BLaER1 (cell line): ENCODE data around the gene DNAH10.

Experiments used
- H3K27ac ChIP-seq: shearing (Covaris generic); formaldehyde crosslinking; 2 replicates; pipeline ENCODE4 v1.8.1; 2022
- H3K27me3 ChIP-seq: shearing (Covaris generic); formaldehyde crosslinking; 2 replicates; pipeline ENCODE4 v1.8.1; 2022
- H3K36me3 ChIP-seq: shearing (Covaris generic); formaldehyde crosslinking; 2 replicates; pipeline ENCODE4 v1.8.1; 2022
- H3K4me1 ChIP-seq: shearing (Covaris generic); formaldehyde crosslinking; 2 replicates; pipeline ENCODE4 v1.8.1; 2022
- H3K4me2 ChIP-seq: shearing (Covaris generic); formaldehyde crosslinking; 2 replicates; pipeline ENCODE4 v1.8.1; 2022
- H3K4me3 ChIP-seq: shearing (Covaris generic); formaldehyde crosslinking; 2 replicates; pipeline ENCODE4 v1.8.1; 2022
- H3K9ac ChIP-seq: shearing (Covaris generic); formaldehyde crosslinking; 2 replicates; pipeline ENCODE4 v1.8.1; 2022
- H3K9me3 ChIP-seq: shearing (Covaris generic); formaldehyde crosslinking; 2 replicates; pipeline ENCODE4 v1.8.1; 2022
- H4K20me1 ChIP-seq: shearing (Covaris generic); formaldehyde crosslinking; 2 replicates; pipeline ENCODE4 v1.8.1; 2022
- Cebpa-rat ChIP-seq: shearing (Covaris generic); IDR thresholded peaks from 2 replicates; pipeline ENCODE4 v1.8.1; 2022

Gene DNAH10

DNA sequence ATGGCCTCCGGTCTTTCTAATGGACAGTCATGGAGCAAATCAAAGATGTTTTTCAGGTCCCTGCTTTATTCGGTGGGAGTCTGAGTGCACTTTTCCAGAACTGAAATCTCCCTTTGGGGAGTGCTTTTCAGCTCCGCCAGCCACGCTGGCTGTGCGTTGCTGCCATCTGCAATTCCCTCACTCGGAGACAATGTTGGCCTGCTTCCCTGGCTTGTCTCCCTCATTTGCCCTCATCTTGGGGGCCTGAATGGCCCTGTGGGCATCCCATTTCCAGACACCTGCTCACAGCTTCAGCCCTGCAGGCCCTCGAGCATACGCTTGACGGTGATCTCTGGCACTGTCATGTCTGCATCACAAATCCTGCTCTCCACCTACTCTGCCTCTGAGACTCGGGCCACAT is 106.7 kb downstream of the DNAH10 start:
- H4K20me1 ChIP-seq, result no peaks in the 10 kb centered on the region
- peaks cover 28% of the 10 kb centered on the region for H3K4me1 ChIP-seq
- H3K9me3 ChIP-seq, result no peaks in the 10 kb centered on the region
- H3K27me3 ChIP-seq, result no peaks in the 10 kb centered on the region
- TF ChIP-seq Cebpa-rat, result no peak
- H3K9ac ChIP-seq, result no peak overlapping the region
- H3K27ac ChIP-seq, result no peak overlapping the region
- no peak overlapping the region for H3K4me3 ChIP-seq
- no peak overlapping the region for H3K4me2 ChIP-seq
- no peaks in the 10 kb centered on the region for H3K36me3 ChIP-seq

DNA sequence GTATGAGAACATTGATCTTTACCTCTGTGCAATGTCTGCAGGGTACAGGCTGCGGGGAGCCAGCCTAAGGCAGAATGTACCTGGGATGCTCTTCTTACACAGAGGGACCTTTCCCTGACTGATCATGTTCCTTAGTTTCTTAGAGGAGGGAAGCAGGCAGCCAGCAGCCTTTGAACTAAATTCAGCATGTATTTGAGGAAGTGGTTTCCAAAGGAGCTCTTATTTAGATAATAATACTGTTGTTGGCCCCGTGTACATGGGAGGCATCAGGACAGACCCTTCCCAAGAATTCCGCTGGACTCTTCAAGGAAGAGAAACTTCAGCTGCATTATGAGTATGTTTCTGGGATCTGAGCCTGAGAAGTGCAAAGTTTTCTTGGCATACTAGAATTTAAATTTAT is 111.7 kb downstream of the DNAH10 start:
- no peaks in the 10 kb centered on the region for H3K9me3 ChIP-seq
- no peak overlapping the region for H3K4me3 ChIP-seq
- no peak overlapping the region for H3K9ac ChIP-seq
- H4K20me1 ChIP-seq, result no peaks in the 10 kb centered on the region
- TF ChIP-seq Cebpa-rat, result no peak
- H3K4me1 ChIP-seq, result peaks cover 31% of the 10 kb centered on the region
- no peak overlapping the region for H3K4me2 ChIP-seq
- no peak overlapping the region for H3K27ac ChIP-seq
- no peaks in the 10 kb centered on the region for H3K36me3 ChIP-seq
- no peaks in the 10 kb centered on the region for H3K27me3 ChIP-seq

- Histone ChIP-seq H3K36me3 (no peaks in the 10 kb centered on the region), H4K20me1 (no peaks in the 10 kb centered on the region), H3K4me1 (peaks cover 9% of the 10 kb centered on the region; the same call in 1 of the 2 replicates), H3K9ac (no peak overlapping the region), H3K4me3 (no peak overlapping the region), H3K4me2 (no peak overlapping the region), H3K9me3 (no peaks in the 10 kb centered on the region), H3K27ac (no peak overlapping the region), H3K27me3 (no peaks in the 10 kb centered on the region)
- no peak for TF ChIP-seq Cebpa-rat
These were observed 115.9 kb downstream of the DNAH10 start for GRCh38 chr12:123877968-123878367.

DNA sequence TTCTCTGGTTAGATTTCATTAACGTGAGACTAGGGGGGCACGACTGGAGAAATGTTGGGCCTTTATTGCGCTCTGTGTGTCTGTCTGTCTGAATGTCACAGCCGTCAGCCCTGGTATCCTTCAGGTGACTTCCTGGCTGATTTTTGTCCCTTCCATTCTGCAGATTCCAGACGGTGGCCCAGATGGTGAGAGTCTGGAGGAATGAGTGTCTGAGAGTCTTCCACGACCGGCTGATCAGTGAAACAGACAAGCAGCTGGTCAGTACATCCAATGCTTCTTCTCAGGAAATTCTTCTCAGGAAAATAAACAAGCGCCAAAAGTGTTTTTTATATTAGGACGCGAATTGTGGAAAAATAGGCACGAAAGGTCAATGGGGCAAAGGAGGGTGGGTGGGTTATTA is 117.0 kb downstream of the DNAH10 start:
- H3K4me1 ChIP-seq, result 0 out of 2 replicates have a peak, but pooled peaks cover under 1% of the 10 kb centered on the region
- H3K27ac ChIP-seq, result no peak overlapping the region
- H3K27me3 ChIP-seq, result no peaks in the 10 kb centered on the region
- TF ChIP-seq Cebpa-rat, result no peak
- no peak overlapping the region for H3K4me3 ChIP-seq
- no peaks in the 10 kb centered on the region for H3K36me3 ChIP-seq
- no peak overlapping the region for H3K9ac ChIP-seq
- H4K20me1 ChIP-seq, result no peaks in the 10 kb centered on the region
- no peak overlapping the region for H3K4me2 ChIP-seq
- no peaks in the 10 kb centered on the region for H3K9me3 ChIP-seq

DNA sequence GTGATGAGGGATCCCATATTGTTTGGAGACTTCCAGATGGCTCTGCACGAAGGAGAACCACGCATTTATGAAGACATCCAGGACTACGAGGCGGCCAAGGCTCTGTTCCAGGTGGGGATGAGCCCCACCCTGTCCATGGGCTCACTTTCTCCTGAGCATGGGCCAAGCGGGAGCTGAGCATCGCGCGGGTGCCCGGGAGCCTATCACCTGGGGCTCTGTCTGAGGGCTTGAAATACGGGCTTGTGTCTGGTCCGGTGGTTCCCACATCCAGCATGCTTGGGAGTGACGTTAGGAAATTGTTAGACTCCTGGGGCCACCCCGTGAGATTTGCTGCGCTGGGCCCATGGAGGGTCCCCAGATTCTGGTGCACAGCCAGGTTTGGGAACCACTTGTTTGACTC is 117.6 kb downstream of the DNAH10 start:
- Histone ChIP-seq H3K36me3 (no peaks in the 10 kb centered on the region), H3K4me2 (no peak overlapping the region)
- TF ChIP-seq Cebpa-rat, result no peak

GRCh38 chr12:123882161-123882705 is 120.1 kb downstream of the DNAH10 start:
- Histone ChIP-seq H3K4me1 (peaks cover 10% of the 10 kb centered on the region; the same call in 1 of the 2 replicates), H3K9ac (no peak overlapping the region), H3K27ac (no peak overlapping the region), H3K27me3 (no peaks in the 10 kb centered on the region), H3K9me3 (no peaks in the 10 kb centered on the region), H3K36me3 (no peaks in the 10 kb centered on the region), H3K4me3 (no peak overlapping the region), H4K20me1 (no peaks in the 10 kb centered on the region), H3K4me2 (no peak overlapping the region)
- TF ChIP-seq Cebpa-rat, result no peak

More for the DNA sequence above, 117.6 kb downstream of the DNAH10 start:
- no peaks in the 10 kb centered on the region for H4K20me1 ChIP-seq
- H3K9me3 ChIP-seq, result no peaks in the 10 kb centered on the region
- no peak overlapping the region for H3K27ac ChIP-seq
- H3K4me3 ChIP-seq, result no peak overlapping the region
- no peaks in the 10 kb centered on the region for H3K4me1 ChIP-seq
- H3K9ac ChIP-seq, result no peak overlapping the region
- no peaks in the 10 kb centered on the region for H3K27me3 ChIP-seq

- Histone ChIP-seq H3K27ac (no peak overlapping the region), H4K20me1 (no peaks in the 10 kb centered on the region), H3K9ac (no peak overlapping the region), H3K27me3 (no peaks in the 10 kb centered on the region), H3K4me1 (peaks cover 50% of the 10 kb centered on the region), H3K36me3 (no peaks in the 10 kb centered on the region), H3K9me3 (no peaks in the 10 kb centered on the region), H3K4me2 (no peak overlapping the region), H3K4me3 (no peak overlapping the region)
- TF ChIP-seq Cebpa-rat, result no peak
These were observed 124.2 kb downstream of the DNAH10 start for GRCh38 chr12:123886258-123886657.

DNA sequence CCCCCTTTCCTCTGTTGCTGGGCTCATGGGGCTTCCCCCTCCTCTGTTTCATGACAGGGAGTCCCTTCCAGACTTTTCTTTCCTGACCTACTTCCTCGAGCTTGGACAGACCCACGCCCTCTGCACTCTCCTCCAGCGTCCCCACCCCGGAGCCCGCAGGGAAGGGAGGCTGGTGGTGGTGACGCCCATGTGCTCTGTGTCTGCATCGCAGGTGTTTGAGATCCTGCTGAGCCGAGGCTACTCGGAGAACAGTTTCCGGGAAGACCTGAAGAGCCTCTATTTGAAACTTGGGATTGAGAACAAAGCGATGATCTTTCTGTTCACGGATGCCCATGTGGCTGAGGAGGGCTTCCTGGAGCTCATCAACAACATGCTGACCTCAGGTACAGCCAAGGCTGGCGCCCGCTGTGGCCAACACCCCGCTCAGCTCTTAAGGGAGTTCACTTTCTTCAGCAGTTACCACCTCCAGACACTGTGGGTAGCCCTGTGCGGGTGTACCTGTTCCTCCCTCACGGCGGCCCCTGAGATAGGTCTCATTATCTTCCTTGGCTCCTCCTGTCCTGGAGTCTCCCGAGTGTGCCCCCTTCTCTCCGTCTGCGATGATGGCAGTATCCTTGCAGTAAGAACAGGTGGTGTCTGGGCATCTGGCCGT is 125.0 kb downstream of the DNAH10 start:
- no peak overlapping the region; the same call in 1 of the 2 replicates for H3K27ac ChIP-seq
- H3K27me3 ChIP-seq, result no peaks in the 10 kb centered on the region
- H3K4me2 ChIP-seq, result no peak overlapping the region

DNA sequence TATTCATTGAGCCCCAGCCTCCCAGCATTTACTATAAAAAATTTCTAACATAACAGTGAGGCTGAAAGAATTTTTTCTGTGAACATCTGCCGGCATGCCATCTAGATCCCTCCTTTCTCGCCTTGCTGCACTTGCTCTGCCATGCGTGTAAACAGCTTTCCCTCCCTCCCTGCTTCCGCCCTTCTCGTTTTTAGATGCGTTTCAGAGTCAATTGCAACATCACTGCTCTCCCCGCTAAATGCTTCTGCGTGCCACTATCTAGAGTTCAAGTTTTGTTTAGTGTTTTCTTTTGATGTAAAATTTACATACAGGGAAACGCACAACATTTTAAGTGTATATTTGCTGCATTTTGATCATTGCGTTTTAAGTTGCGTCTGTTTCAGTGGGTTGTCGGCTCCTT is 126.9 kb downstream of the DNAH10 start:
- Histone ChIP-seq H3K9ac (peak overlapping the region; percentile 20; the same call in 1 of the 2 replicates), H3K36me3 (no peaks in the 10 kb centered on the region), H3K4me3 (peak overlapping the region; percentile 15; the same call in 1 of the 2 replicates), H3K27me3 (no peaks in the 10 kb centered on the region), H3K4me1 (peaks cover 65% of the 10 kb centered on the region), H3K4me2 (peak overlapping the region; percentile 72), H3K27ac (peak overlapping the region; percentile 64; the same call in 1 of the 2 replicates), H3K9me3 (no peaks in the 10 kb centered on the region), H4K20me1 (no peaks in the 10 kb centered on the region)
- peak; percentile 98 for TF ChIP-seq Cebpa-rat

More for the DNA sequence above, 125.0 kb downstream of the DNAH10 start:
- Histone ChIP-seq H3K4me3 (no peak overlapping the region), H3K9ac (no peak overlapping the region), H3K36me3 (no peaks in the 10 kb centered on the region), H3K9me3 (no peaks in the 10 kb centered on the region), H3K4me1 (peaks cover 58% of the 10 kb centered on the region), H4K20me1 (no peaks in the 10 kb centered on the region)
- TF ChIP-seq Cebpa-rat, result no peak

GRCh38 chr12:123889848-123890535 is 127.9 kb downstream of the DNAH10 start:
- H3K9me3 ChIP-seq, result no peaks in the 10 kb centered on the region
- H3K27me3 ChIP-seq, result no peaks in the 10 kb centered on the region
- no peaks in the 10 kb centered on the region for H3K36me3 ChIP-seq
- peak; percentile 47; the same call in 1 of the 2 replicates for TF ChIP-seq Cebpa-rat
- peak overlapping the region; percentile 64; the same call in 1 of the 2 replicates for H3K27ac ChIP-seq
- peak overlapping the region; percentile 72 for H3K4me2 ChIP-seq
- no peaks in the 10 kb centered on the region for H4K20me1 ChIP-seq
- 0 out of 2 replicates have a peak overlapping the region, but pooled peaks have one; percentile 15 for H3K4me3 ChIP-seq
- H3K9ac ChIP-seq, result peak overlapping the region; percentile 6; the same call in 1 of the 2 replicates
- peaks cover 65% of the 10 kb centered on the region for H3K4me1 ChIP-seq
